Transverse colon (tissue), 4 donors: ENCODE data around the gene TCF20. TPM values are rescaled to one million over a fixed set of nuclear protein-coding genes. Genes with fewer than 3 reads are reported as not detected.
A peak's percentile ranks its signal among the peaks of the same experiment; 100 is the strongest.

Source experiments
- DNase-seq: peaks from one replicate; pipeline ENCODE4 v3.0.0-alpha.2; 2019
- H3K27ac ChIP-seq, 4 donors: fragments of 200-600 bp; sonication (generic); 2 replicates each; pipeline ENCODE4 v1.5.1; 2016 to 2018; ENCODE audit warnings: inconsistent platforms in 4 of 4
- H3K27me3 ChIP-seq: fragments of 200-600 bp; sonication (generic); 2 replicates; pipeline ENCODE4 v1.5.1; 2017; ENCODE audit warnings: inconsistent platforms
- H3K36me3 ChIP-seq, 4 donors: fragments of 200-600 bp; sonication (generic); 2 replicates each; pipeline ENCODE4 v1.5.1; 2017 to 2019; ENCODE audit warnings: inconsistent platforms in 4 of 4
- H3K4me1 ChIP-seq, 4 donors: fragments of 200-600 bp; sonication (generic); 2 replicates each; pipeline ENCODE4 v1.5.1; 2017 to 2020; ENCODE audit warnings: inconsistent platforms in 4 of 4
- H3K4me3 ChIP-seq, 4 donors: fragments of 200-600 bp; sonication (generic); 1 replicate in 1 of 4; 2 replicates in 3 of 4; pipeline versions ENCODE4 v1.5.1 to v1.6.1; 2017 to 2019; ENCODE audit warnings: inconsistent platforms in 4 of 4
- H3K9me3 ChIP-seq, 2 donors: fragments of 200-600 bp; sonication (generic); 2 replicates each; pipeline ENCODE4 v1.5.1; 2017 to 2019; ENCODE audit warnings: inconsistent platforms in 2 of 2
- EP300 ChIP-seq: sonication (generic); formaldehyde crosslinking; IDR thresholded peaks from one replicate; pipeline ENCODE4 v1.6.1; 2017; ENCODE audit warnings: antibody characterized with exemption, low read depth
- POLR2A ChIP-seq: fragments of 450-650 bp; IDR thresholded peaks from one replicate; pipeline ENCODE4 v1.6.1; 2016; ENCODE audit warnings: antibody characterized with exemption, mild to moderate bottlenecking, moderate library complexity
- POLR2AphosphoS5 ChIP-seq, 3 donors: sonication (generic); formaldehyde crosslinking; IDR thresholded peaks; one replicate each; pipeline ENCODE4 v1.6.1; 2016; ENCODE audit warnings: antibody characterized with exemption in 3 of 3
- WGBS, 2 donors: methylation state at CpG; one replicate each; pipeline ENCODE4 v1.1.5; 2018; ENCODE audit warnings: low coverage in 1 of 2; 5-methylcytosine and 5-hydroxymethylcytosine counted together
- in situ Hi-C, 4 donors: fragments of 200-750 bp; cut with MboI; loops; one replicate each; pipeline versions ENCODE4 v1.15.0 to v1.15.1; 2017; ENCODE audit warnings: low sequenced_read_pairs in 3 of 4, low pct_ligation_motif_present in 1 of 4, low pct_unique_long_range_greater_than_20kb in 1 of 4
- intact Hi-C: fragments of 100-400 bp; cut with DNase I; formaldehyde crosslinking; loops from one replicate; pipeline ENCODE4 v1.15.1; 2023; ENCODE audit warnings: low total_unique reads
- total RNA-seq, 4 donors: library from RNA; depleted of rRNA; stranded (reverse); fragments of >200 nt; gene quantifications; one replicate each; pipeline ENCODE4 v1.1.0, GENCODE V29; 2016
- TF ChIP-seq, protein P1 (sequence below), 5 experiments: fragments of 200-600 bp in 3 of 5; fragments of 450-650 bp in 2 of 5; sonication (generic) in 3 of 5; IDR thresholded peaks; 1 replicate in 2 of 5; 2 replicates in 3 of 5; pipeline ENCODE4 v1.5.1; 2016 to 2017; ENCODE audit warnings: antibody characterized with exemption in 5 of 5, inconsistent platforms in 3 of 5, mild to moderate bottlenecking in 2 of 5, moderate library complexity in 1 of 5

Gene TCF20
- total RNA-seq, 4 donors from 2014 or later = 30.3 to 43.7 (median 42.3) TPM

DNA sequence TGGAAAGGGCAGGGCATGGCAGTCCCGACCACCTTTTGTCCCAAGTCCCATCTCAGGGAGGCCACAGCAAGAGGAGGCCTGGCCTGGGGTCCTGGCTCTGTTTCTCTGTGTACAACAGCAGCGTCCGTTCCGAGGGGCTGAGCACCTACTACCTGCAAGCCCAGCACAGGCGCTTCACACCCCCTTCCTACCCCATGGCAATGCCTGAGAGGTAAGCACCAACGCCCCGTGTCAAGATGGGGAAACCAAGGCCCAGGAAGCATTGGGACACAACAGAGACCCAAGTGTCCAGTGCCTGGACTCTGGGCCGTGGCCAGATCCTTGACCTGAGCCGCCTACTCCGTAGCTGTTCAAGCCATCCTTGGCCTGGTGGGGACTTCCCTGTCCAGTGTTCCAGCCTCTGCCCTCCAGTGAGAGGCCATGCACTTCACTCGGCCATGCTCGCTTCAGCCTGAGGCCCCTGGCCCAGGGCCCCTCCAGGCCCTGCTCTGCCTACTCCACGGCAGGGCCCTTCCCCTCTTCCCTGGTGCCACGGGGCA, 14.3 kb upstream of the TCF20 start:
- peaks cover 20% of the 10 kb centered on the region for H3K27me3 ChIP-seq
- peaks cover 13 to 25% (median 22%) of the 10 kb centered on the region in 4 donors for H3K4me1 ChIP-seq
- no peak for DNase-seq
- no peak overlapping the region for H3K27ac ChIP-seq
- intact Hi-C loops (no loop called here), in situ Hi-C loops (no loop called here)
- WGBS, 2 donors = 92% methylated on average over 11 of the region's 14 CpGs; no CpG with 5 or more reads in 1 of the 2 donors
- H3K36me3 ChIP-seq = no peaks in the 10 kb centered on the region
- no peak overlapping the region for H3K4me3 ChIP-seq
- no peaks in the 10 kb centered on the region for H3K9me3 ChIP-seq
- TF ChIP-seq POLR2A (no peak), EP300 (no peak)

DNA sequence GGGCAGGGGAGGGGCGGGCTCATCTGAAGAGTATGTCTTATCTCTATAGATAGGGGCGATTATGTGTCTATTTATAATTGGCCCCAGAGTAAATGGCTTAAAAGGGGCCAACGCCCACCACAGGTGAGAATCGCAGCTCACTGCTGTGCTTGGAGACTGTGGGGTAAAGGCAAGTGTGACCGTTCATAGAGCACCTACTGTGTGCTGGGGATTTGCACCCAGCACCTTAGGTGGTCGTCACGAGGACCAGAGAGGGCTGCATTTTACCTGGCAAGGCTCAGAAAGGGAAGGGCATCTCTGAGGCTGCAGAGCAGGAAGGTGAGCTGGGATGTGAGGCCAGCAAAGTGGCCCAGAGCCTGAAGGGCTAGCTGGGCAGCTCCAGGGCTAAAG, 13.7 kb upstream of the TCF20 start:
- DNase-seq = no peak
- H3K4me1 ChIP-seq = peaks cover 13 to 30% (median 22%) of the 10 kb centered on the region in 4 donors
- no peaks in the 10 kb centered on the region for H3K9me3 ChIP-seq
- H3K27ac ChIP-seq = no peak overlapping the region
- peaks cover 20% of the 10 kb centered on the region for H3K27me3 ChIP-seq
- TF ChIP-seq, protein P1, sequence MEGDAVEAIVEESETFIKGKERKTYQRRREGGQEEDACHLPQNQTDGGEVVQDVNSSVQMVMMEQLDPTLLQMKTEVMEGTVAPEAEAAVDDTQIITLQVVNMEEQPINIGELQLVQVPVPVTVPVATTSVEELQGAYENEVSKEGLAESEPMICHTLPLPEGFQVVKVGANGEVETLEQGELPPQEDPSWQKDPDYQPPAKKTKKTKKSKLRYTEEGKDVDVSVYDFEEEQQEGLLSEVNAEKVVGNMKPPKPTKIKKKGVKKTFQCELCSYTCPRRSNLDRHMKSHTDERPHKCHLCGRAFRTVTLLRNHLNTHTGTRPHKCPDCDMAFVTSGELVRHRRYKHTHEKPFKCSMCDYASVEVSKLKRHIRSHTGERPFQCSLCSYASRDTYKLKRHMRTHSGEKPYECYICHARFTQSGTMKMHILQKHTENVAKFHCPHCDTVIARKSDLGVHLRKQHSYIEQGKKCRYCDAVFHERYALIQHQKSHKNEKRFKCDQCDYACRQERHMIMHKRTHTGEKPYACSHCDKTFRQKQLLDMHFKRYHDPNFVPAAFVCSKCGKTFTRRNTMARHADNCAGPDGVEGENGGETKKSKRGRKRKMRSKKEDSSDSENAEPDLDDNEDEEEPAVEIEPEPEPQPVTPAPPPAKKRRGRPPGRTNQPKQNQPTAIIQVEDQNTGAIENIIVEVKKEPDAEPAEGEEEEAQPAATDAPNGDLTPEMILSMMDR (IDR thresholded peaks at IDR 0.05) = no peak
- TF ChIP-seq POLR2AphosphoS5 (IDR thresholded peaks at IDR 0.05) (no peak), EP300 (no peak), POLR2A (no peak)
- no peaks in the 10 kb centered on the region for H3K36me3 ChIP-seq
- in situ Hi-C loops = no loop called here
- WGBS, 2 donors = 0 to 36% methylated on average over 1 to 7 of the region's 7 CpGs
- intact Hi-C loops = no loop called here
- H3K4me3 ChIP-seq = peak overlapping the region in 1 of 4 donors; percentile 38

DNA sequence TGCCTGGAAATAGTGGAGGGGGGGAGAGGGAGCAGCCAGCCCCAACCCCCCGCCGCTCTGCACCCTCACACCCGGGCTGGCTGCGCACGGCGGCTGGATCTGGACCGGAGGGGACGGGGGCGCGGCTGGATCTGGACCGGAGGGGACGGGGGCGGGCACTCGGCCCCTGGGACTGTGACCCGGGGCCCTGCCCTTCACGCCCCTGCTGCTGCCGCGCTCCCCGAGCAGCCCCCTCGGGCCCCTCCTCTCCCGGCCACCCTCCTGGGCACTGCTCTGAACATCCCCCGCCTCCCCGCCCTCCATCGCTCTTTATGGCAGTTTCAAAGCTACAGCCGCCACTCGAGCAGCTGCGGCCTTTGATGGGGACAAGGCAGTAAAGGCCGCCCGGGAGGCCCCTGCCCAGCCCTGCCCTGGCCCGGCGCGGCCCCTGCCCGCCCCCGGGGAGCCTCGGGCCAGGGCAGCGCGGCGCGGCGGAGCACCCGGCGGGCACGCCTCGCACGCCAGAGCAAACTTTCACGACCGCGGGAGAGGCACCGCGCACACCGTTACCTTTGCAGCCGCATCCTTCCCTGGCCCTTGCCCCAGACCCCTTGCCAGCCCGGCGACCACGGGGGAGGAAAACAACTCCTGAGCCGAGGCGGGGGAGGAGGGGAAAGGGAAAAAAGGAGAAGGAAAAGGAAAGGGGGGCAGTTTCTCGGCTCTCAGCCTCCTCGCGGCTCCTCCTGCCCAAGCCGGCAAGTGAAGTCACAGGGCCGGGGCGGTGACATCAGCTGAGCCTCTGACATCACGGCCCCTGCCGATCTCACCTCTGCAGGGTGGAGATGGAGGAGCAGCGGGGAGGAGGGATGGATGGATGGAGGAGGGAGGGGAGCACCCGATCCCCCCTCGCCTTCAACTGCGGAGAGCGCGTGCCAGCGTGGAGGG, 13.1 kb upstream of the TCF20 start:
- H3K27ac ChIP-seq = no peak overlapping the region
- intact Hi-C loops = no loop called here
- WGBS, 2 donors = 4 to 6% methylated on average over 18 to 44 of the region's 72 CpGs
- peaks cover 13 to 33% (median 22%) of the 10 kb centered on the region in 4 donors for H3K4me1 ChIP-seq
- TF ChIP-seq POLR2AphosphoS5 (IDR thresholded peaks at IDR 0.05) = no peak
- TF ChIP-seq EP300 = no peak
- TF ChIP-seq, protein P1 (IDR thresholded peaks at IDR 0.05) = no peak
- H3K9me3 ChIP-seq = no peaks in the 10 kb centered on the region
- peaks cover 20% of the 10 kb centered on the region for H3K27me3 ChIP-seq
- peak overlapping the region in 3 of 4 donors; percentile 17 to 38 (median 34) for H3K4me3 ChIP-seq
- DNase-seq = no peak
- H3K36me3 ChIP-seq = no peaks in the 10 kb centered on the region
- in situ Hi-C loops = no loop called here

DNA sequence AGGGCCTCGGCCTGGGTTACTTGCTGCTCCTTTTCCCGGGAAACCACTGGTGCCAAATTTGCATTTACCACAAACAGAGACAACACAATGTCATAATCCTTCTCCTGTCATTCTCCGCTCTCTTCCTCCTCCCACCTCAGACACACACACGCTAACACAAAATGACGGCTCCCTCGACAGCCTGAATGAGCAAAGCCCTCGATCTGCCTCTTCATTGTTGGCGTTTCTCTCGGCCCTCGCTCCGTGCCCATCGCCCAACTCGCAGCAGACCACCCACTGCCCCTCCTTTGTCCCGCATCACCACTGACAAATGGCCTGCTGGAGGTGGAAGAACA, 12.5 kb upstream of the TCF20 start:
- H3K4me3 ChIP-seq = peak overlapping the region in 2 of 4 donors; percentile 34 to 38
- 18 to 36% methylated on average over 7 to 14 of the region's 14 CpGs for WGBS, 2 donors
- H3K4me1 ChIP-seq = peaks cover 13 to 33% (median 22%) of the 10 kb centered on the region in 4 donors
- TF ChIP-seq POLR2AphosphoS5 (IDR thresholded peaks at IDR 0.05) (no peak), POLR2A (no peak), EP300 (no peak)
- TF ChIP-seq, protein P1 (IDR thresholded peaks at IDR 0.05) = no peak
- H3K27ac ChIP-seq = no peak overlapping the region
- no peaks in the 10 kb centered on the region for H3K36me3 ChIP-seq
- no peaks in the 10 kb centered on the region for H3K9me3 ChIP-seq
- intact Hi-C loops = no loop called here
- no peak for DNase-seq
- in situ Hi-C loops = no loop called here
- H3K27me3 ChIP-seq = peaks cover 20% of the 10 kb centered on the region
